ENCODE results near the gene TTYH1. TPM values are rescaled to one million over a fixed set of nuclear protein-coding genes. Genes with fewer than 3 reads are reported as not detected.

The TTYH1 gene
- total RNA-seq, 1 donor from 2014 or later = not detected

DNA sequence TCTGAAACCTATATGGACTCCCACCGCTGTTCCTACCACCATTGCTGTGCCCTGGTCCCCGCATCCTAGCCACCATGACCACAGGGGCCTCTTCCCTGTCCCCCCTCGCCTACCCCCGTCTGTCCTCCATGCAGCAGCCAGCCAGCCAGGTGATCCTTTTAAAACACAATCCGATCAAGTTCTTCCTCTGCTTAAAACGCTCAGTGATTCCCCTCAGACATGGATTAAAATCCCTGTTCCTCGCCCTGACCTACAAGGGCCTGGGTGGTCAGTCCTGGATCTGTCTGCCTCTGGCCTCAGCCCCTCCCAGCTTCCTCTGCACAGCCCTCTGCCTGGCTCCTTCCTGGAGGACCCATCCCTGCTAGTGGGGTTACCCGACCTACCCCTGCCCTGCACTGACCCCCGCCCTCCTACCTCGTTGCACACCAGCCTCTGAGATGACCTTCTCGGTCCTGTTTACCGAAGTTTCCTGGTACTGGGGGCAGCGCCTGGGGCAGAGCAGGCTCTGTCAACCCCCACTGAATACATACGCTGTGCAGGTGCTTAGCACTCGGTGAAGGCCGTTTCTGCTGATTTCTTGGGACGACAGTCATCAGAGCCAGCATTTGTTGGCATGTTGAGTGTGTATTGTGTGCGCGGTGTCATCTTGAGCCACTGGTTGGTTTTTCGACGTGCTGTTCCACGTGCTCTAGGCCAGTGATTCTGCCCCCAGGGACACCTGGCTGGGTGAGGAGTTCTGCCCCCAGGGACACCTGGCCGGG lies 19.0 kb downstream of the TTYH1 start:
- Mint-ChIP-seq H3K4me3 (ENCODE audit: unreplicated experiment) (no peak overlapping the region), H3K9me3 (ENCODE audit: low read depth) (no peaks in the 10 kb centered on the region), H3K27me3 (ENCODE audit: low read depth) (peaks cover 2% of the 10 kb centered on the region), H3K4me1 (ENCODE audit: low read depth) (peaks cover 11% of the 10 kb centered on the region), H3K27ac (ENCODE audit: unreplicated experiment) (no peak overlapping the region), H3K36me3 (ENCODE audit: low read depth) (no peaks in the 10 kb centered on the region)
- no peak for TF ChIP-seq CTCF (IDR thresholded peaks at IDR 0.05)
- DNase-seq (ENCODE audit: low spot score) = no peak

- Mint-ChIP-seq H3K9me3 (ENCODE audit: low read depth) (no peaks in the 10 kb centered on the region), H3K4me3 (ENCODE audit: unreplicated experiment) (no peak overlapping the region), H3K27me3 (ENCODE audit: low read depth) (no peaks in the 10 kb centered on the region), H3K27ac (ENCODE audit: unreplicated experiment) (no peak overlapping the region), H3K4me1 (ENCODE audit: low read depth) (peaks cover 13% of the 10 kb centered on the region), H3K36me3 (ENCODE audit: low read depth) (no peaks in the 10 kb centered on the region)
- DNase-seq (ENCODE audit: low spot score) = no peak
- no peak for TF ChIP-seq CTCF (IDR thresholded peaks at IDR 0.05)
Observed at GRCh38 chr19:54434873-54435214, 19.6 kb downstream of the TTYH1 start.

DNA sequence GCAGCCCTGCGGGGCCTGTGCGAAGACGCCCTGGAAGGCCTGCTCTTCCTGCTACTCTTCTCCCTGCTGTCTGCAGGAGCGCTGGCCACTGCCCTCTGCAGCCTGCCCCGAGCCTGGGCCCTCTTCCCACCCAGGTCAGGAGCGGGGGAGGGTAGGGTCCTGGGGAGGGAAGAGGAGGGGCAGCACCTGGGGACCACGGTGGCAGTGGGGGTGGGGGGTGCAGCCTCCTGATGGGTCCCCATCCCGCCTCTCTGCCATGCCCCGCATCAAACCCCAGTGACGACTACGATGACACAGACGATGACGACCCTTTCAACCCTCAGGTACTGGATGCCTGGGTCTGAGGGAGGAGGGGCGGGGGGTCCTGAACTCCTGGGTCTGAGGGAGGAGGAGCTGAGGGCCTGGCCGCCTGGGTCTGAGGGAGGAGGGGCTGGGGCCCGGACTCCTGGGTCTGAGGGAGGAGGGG lies 20.3 kb downstream of the TTYH1 start:
- Mint-ChIP-seq H3K4me3 (ENCODE audit: unreplicated experiment) (no peak overlapping the region), H3K9me3 (ENCODE audit: low read depth) (no peaks in the 10 kb centered on the region)

DNA sequence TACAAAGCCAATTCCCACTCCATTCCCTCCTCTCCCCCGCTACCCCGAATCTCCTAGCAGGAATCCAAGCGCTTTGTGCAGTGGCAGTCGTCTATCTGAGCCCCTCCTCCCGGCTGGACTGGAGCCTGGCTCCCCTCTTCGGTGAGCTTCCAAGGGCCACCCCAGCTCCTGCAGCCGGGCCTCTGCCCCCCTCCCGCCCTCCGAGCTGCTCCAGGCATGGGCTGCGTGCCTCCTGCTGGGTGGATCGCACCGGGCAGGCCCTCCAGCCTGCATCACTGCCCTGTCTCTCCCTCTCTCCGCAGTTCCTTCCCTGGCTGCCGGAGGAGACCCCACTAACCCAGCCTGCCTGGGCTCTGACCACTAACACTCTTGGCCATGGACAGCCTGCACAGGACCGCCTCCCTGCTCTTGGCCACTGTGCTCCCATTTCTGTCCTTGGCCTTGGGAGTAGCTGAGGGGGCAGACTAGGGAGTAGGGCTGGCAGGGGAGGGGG lies 20.8 kb downstream of the TTYH1 start:
- Mint-ChIP-seq H3K27me3 (ENCODE audit: low read depth) (no peaks in the 10 kb centered on the region), H3K4me3 (ENCODE audit: unreplicated experiment) (peak overlapping the region; percentile 4), H3K4me1 (ENCODE audit: low read depth) (peaks cover 10% of the 10 kb centered on the region), H3K9me3 (ENCODE audit: low read depth) (no peaks in the 10 kb centered on the region), H3K36me3 (ENCODE audit: low read depth) (no peaks in the 10 kb centered on the region), H3K27ac (ENCODE audit: unreplicated experiment) (no peak overlapping the region)
- DNase-seq (ENCODE audit: low spot score) = no peak
- TF ChIP-seq CTCF (IDR thresholded peaks at IDR 0.05) = no peak

More for the DNA sequence above, 20.3 kb downstream of the TTYH1 start:
- H3K4me1 Mint-ChIP-seq (ENCODE audit: low read depth) = peaks cover 13% of the 10 kb centered on the region
- no peak for DNase-seq (ENCODE audit: low spot score)
- TF ChIP-seq CTCF (IDR thresholded peaks at IDR 0.05) = no peak
- H3K36me3 Mint-ChIP-seq (ENCODE audit: low read depth) = no peaks in the 10 kb centered on the region
- no peaks in the 10 kb centered on the region for H3K27me3 Mint-ChIP-seq (ENCODE audit: low read depth)
- H3K27ac Mint-ChIP-seq (ENCODE audit: unreplicated experiment) = no peak overlapping the region

DNA sequence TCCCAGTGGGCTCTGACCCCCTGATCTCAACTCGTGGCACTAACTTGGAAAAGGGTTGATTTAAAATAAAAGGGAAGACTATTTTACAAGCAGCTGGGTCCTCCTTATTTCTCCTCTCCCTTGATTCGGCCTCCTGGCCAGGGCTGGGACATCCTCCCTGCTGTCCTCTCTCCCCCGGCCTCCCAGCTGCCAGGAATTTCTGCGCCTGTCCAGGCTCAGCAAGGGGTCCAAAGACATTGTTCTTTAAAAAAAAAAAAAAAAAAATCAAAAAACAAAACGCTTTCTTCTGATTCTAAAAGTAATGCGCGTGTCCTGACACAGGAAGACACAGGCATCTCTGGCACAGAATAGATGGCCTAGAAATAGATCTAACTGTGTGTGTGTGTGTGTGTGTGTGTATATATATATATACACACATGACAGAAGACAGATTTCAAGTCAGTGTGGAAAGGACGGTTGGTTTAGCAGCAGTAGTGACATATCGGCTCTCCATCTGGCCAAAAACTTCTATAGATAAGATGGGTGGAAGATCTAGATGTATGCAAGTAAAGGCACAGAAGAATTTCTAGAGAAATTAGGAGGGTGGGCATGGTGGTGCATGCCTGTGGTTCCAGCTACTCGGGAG lies 21.5 kb downstream of the TTYH1 start:
- no peaks in the 10 kb centered on the region for H3K9me3 Mint-ChIP-seq (ENCODE audit: low read depth)
- no peaks in the 10 kb centered on the region for H3K36me3 Mint-ChIP-seq (ENCODE audit: low read depth)
- no peak for TF ChIP-seq CTCF (IDR thresholded peaks at IDR 0.05)
- H3K4me3 Mint-ChIP-seq (ENCODE audit: unreplicated experiment) = peak overlapping the region; percentile 4
- H3K27ac Mint-ChIP-seq (ENCODE audit: unreplicated experiment) = no peak overlapping the region
- no peak for DNase-seq (ENCODE audit: low spot score)
- H3K4me1 Mint-ChIP-seq (ENCODE audit: low read depth) = peaks cover 4% of the 10 kb centered on the region
- no peaks in the 10 kb centered on the region for H3K27me3 Mint-ChIP-seq (ENCODE audit: low read depth)
